WTC11 (cell line): ENCODE measurements around the gene TMEM266.

Source experiments
- ZNF121 ChIP-seq: sonication (generic); formaldehyde crosslinking; IDR thresholded peaks from 2 replicates; pipeline ENCODE4 v1.8.0; 2023; ENCODE audit warnings: missing genetic modification reagents
- ZNF138 ChIP-seq: sonication (generic); formaldehyde crosslinking; conservative IDR thresholded peaks from 2 replicates; pipeline ENCODE4 v1.8.1; 2022; ENCODE audit warnings: mild to moderate bottlenecking, moderate library complexity, missing genetic modification reagents

DNA sequence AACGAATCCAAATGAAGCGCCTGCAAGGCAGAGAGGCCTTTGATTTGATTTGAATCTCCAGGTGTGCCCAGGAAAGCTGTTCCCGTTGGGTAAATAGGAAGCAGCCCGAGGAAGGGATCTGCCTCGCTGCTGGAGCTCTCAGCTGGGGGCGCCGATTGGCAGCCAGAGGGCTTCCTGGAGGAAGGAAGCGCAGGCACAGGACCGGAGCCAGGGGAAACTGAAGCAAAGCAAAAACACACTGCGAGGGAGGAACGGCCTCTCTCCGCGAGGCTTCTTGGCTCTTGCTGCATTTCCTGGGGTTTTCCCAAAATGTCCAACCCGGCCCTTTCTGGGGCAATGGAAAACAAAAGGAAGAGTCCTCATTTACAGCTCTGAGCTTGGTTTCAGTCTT is 80.3 kb downstream of the TMEM266 start:
- TF ChIP-seq ZNF121 (CRISPR knock-in tag), result no peak
- TF ChIP-seq ZNF138 (CRISPR knock-in tag), result no peak
